HG02642 (cell line): Measurements from ENCODE around the gene PPM1E.
"Not testable (repeated sequence)": the region's sequence is repeated elsewhere in the genome, so short reads cannot be mapped to it uniquely, and the experiment has no call there.

Experiments
- ATAC-seq: cut with Tn5 transposase; IDR thresholded peaks from one replicate; pipeline ENCODE4 v1.9.1; 2021; ENCODE audit warnings: mild to moderate bottlenecking; ENCODE audit not compliant: unreplicated experiment, poor library complexity

The PPM1E gene

DNA sequence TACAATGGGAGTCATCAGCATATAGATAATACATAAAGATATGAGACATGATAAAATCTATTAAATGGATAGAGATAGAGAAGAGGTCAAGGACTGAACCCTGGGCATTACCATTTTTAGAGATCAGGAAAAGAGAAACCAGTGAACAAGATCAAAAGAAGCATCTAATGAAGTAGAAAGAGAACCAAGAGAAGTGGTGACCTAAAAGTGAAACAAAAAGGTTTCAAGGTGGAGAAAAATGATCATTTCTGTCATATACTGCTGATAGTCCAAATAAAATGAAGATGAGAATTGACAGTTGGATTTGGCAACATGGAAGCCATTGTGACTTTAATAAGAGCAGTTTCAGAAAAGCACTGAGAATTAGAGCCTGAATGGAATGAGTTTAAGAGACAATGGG, 165.1 kb downstream of the PPM1E start:
- ATAC-seq = no peak

DNA sequence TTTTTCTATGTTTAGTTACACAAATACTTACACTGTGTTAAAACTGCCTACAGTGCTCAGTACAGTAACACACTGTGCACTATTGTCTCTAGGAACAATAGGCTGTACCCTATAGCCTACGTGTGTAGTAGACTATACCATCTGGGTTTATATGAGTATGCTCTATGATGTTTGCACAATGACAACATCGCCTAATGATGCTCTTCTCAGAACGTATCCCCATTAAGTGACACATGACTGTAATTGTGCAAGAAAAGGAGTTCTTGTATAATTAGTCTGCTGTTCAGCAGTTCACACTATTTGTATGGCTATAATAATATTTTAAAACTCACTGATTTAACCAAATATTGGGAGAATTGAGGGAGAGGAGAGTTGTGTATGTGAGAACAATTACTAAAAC, 177.3 kb downstream of the PPM1E start:
- ATAC-seq = no peak

DNA sequence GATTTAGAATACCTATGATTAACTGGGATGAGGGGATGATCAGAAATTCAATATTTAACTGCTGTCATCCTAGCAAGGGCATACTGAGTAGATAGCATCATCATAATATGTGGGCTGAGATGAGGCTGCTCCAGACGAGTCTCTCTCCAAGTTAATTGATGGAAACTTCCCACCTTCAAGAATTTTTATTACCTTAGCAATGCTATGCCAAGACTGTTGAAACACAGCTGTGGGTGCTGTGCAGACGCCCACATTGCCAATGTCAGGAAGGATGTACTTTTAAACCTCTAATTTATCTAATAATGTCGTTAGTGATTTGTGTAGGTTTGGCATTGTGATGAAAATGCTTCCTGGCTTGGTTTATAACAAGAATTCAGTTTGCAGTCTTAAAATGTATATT, 180.6 kb downstream of the PPM1E start:
- ATAC-seq = no peak

GRCh38 chr17:58944166-58944565, 188.5 kb downstream of the PPM1E start:
- ATAC-seq = no peak

DNA sequence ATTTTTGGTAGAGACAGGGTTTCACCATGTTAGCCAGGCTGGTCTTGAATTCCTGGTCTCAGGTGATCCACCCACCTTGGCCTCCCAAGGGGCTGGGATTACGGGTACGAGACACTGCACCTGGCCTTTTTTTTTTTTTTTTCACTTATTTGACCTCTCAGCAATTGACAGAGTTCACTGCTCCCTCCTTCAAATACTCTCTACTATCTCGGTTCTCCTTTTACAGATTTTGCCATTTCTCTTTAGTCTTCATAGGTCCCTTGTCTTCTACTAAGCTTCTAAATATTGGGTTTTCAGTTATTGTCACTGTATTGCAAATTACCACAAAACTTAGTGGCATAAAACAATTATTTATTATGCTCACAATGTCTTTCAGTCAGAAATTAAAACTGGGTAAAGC, 191.8 kb downstream of the PPM1E start:
- no peak for ATAC-seq

- no peak for ATAC-seq
Measured at GRCh38 chr17:58947824-58948223, 192.2 kb downstream of the PPM1E start.

- ATAC-seq = not testable (repeated sequence)
Measured at GRCh38 chr17:58954358-58954757, 198.7 kb downstream of the PPM1E start.

- no peak for ATAC-seq
Measured at GRCh38 chr17:58956997-58957724, 201.5 kb downstream of the PPM1E start.

GRCh38 chr17:58957725-58958073, 202.0 kb downstream of the PPM1E start:
- not testable (repeated sequence) for ATAC-seq

DNA sequence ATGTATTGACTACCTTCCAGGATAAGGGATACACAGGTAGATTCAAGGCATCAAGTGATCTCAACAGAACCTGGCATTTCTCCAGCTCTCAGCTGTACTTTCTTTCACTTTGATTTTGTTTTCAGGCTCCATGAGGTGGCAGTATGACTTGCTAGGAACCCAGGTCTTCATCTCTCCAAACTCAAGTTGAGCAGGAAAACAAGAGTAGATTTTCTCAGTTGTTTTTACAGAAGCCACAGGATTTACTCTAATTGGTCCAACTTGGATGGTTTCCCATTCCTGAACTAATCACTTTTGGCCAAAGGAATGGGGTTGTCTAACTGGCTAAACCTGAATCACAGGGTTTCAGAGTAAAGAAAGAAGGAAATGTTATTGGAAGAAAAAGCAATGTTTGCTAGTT, 204.4 kb downstream of the PPM1E start:
- no peak for ATAC-seq

DNA sequence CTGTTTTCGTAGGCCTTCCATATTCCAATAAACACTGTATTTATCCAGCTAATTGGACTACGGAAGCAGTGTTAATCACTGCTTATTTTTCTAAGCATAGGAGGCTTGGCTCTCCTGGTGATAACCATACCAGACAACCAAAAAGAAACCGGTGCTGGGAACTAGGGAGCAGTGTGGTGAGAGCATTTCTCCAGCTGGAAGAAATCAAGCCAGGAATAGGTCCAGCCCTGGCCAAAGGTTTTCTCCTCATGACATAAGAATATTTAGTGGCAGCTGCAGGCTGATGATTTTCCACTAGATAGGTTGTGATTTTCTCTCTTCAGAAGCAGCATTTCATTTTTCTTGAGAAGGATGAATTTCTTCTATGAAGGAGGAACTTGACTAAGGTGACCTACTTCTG, 209.6 kb downstream of the PPM1E start:
- no peak for ATAC-seq

DNA sequence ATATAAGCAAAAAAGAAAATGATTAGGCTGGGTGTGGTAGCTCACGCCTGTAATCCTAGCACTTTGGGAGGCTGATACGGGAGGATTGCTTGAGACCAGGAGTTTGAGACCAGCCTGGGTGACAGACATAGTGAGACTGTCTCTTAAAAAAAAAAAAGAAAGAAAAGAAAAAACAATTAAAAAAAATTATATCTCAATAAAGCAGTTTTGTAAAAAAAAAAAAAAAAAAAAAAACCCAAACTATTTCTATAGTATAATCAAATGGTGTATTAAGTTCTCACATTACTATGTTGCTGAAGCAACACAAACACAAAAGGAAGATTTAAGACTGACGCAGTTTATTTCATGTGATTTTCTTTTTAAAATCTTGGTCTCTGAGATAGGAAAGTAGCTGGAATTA, 210.6 kb downstream of the PPM1E start:
- ATAC-seq = no peak

DNA sequence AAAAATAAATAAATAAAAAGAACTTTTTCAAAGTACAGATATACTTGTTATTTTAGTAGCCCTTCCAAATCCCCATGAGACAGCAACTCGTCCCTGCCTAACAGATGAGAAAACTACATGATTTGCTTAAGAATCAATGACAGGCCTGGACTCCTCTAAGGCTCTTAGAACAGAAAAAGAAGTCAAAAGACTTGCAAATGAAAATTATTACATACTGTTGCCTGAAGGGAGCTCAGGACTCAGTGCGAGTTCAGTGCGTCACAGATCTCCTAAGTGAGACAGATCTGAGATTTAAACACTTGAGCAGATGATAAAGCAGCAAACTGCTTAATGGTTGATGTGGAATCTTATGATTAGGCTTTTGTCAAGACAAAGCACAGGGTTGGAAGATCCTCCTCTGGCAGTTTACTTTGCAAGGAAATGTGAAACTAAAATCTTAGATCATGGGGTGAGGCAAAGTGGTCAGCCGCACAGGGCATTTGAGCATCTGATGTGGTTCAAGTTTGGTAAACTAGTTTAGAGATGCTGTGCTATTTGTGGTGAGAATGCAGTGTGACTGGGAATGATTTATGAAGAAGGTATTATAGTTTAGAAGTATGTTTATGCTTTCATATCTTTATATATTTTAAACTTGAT, 212.9 kb downstream of the PPM1E start:
- no peak for ATAC-seq

DNA sequence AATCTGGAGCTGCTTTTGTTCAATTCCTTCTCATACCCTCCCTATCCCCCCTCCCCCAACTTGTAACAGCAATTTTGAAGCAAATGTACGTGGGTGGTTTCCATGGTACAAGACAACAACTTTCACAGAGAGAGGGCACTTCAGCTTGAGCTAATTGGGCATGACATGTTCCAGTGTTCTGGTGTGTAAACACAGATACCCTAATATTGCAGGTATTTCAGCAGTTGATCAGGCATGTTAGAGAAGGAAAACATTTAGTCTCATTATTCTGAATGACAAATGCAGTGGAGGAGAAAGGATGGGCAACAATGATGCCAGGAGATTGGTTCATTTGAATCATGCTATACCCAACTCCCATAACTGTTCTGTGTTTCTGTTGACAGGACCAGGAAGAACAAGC, 213.5 kb downstream of the PPM1E start:
- ATAC-seq = no peak

- no peak for ATAC-seq
Measured at GRCh38 chr17:58969612-58970011, 214.0 kb downstream of the PPM1E start.

- no peak for ATAC-seq
Measured at GRCh38 chr17:58970609-58971450, 215.2 kb downstream of the PPM1E start.

DNA sequence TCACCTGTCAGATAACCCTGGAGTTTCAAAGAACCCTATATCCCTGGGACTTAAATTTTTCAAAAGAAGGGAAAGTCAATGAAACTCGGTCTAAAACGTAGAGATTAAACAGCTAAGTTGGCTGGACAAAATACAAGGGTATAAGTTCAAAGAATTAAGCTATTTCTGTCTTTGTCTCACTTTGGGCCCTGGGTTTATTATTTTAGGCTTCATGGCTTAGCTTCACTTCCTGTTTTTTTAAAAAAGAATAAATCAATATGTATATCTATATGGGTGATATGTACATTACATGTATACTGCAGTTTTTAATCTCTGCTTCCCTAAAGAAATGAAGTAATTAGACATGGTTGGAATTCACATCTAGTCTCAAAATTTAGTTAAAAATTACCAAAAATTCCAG, 218.7 kb downstream of the PPM1E start:
- no peak for ATAC-seq

GRCh38 chr17:58976541-58976940, 220.9 kb downstream of the PPM1E start:
- ATAC-seq = no peak

GRCh38 chr17:58980706-58981481, 225.2 kb downstream of the PPM1E start:
- no peak for ATAC-seq

DNA sequence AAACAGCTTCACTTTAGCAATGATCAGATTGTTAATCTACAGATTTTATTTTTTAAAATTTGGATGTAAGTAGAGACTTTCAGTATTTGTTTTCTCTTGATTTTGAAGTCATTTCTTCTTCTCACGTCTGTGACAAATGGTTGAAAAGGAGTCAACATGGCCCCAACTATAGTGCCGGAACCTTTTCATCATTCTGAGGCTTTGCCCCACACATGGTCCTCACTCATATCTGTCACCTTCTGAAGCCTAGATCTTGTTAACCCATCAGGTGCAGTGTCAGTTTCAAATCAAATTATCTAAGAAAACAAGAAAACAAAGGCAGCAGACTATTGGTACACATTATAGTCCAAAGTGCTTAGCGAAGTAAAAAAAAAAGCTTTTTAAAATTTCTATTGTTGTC, 227.0 kb downstream of the PPM1E start:
- no peak for ATAC-seq

- no peak for ATAC-seq
Measured at GRCh38 chr17:58985367-58985766, 229.7 kb downstream of the PPM1E start.
